ENCODE measurements around the gene SHANK3.

Gene SHANK3

DNA sequence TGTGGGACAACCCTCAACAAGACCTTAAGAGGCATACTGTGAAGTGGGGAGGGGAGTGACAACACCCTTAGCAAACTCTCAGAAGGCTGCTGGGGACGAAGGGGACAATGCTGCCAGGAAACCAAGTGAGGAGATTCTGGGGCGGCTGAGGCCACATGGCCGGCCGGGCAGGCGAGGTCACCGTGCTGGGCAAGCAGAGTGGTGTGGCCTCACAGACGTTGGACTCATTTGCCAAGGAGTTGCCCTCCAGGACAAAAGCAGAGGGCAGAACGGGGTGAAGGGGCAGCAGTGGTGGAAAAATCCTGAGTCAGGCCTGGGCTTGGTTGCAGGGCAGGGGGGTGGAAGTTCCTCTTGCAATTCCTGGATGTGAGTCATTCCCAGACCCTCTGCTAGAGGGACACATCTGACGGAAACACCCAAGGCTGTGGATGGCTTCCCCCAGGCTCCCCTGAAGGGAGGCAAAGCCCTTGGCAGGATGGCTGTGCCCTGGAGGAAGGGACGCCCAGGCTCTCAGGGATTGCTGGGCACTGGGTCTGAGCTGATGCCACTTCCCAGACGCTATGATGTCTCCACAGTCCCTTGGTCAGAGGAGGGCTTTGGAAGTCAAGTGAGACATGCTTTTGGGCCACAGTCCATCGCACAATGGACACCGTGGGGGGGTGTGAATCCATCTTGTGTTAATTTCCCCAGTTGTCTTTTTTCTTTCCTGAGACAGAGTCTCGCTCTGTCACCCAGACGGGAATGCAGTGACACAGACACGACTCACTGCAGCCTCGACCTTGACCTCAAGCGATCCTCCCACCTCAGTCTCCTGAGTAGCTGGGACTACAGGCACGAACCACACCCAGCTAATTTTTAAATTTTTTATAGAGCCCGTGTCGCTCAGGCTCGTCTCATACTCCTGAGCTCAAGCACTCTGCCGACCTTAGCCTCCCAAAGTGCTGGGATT, 16.2 kb upstream of the SHANK3 start:
- peak; percentile 32 for TF ChIP-seq FOXP2 (optimal IDR thresholded peaks at IDR 0.05; ENCODE audit: borderline replicate concordance, extremely low read depth, extremely low read length, insufficient read depth)
- no peak for TF ChIP-seq POLR2AphosphoS5 (IDR thresholded peaks at IDR 0.05; ENCODE audit: low read depth, low read length)
- TF ChIP-seq REST (IDR thresholded peaks at IDR 0.05; ENCODE audit: insufficient read depth in 1 of 2, low read depth in 2 of 2, low read length in 2 of 2) = no peak

DNA sequence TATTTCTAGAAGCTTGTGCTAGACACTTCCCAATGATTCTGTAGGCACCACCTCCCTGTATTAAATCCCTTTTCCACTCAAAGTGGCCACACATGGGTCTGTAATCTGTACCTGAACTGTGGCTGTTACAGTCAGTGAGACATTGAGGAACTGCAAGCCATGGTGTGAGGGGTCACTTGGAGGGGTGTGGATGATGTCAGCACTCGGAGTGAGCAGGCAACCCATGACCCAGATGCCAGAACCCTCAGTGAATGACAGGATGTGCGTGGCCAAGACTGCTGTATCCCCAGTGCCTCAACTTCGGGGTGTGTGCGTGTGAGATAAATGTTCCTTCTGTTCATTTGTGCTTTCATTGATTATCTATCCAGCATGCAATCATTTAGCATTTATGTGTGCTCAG, 14.7 kb upstream of the SHANK3 start:
- TF ChIP-seq SIN3A (IDR thresholded peaks at IDR 0.05; ENCODE audit: borderline replicate concordance, insufficient read depth, low read length) (no peak), POLR2AphosphoS5 (IDR thresholded peaks at IDR 0.05; ENCODE audit: low read depth, low read length) (no peak), TAF1 (IDR thresholded peaks at IDR 0.05; ENCODE audit: borderline replicate concordance, insufficient read depth, low read length) (no peak), REST (IDR thresholded peaks at IDR 0.05; ENCODE audit: insufficient read depth in 1 of 2, low read depth in 2 of 2, low read length in 2 of 2) (no peak), FOXP2 (optimal IDR thresholded peaks at IDR 0.05; ENCODE audit: borderline replicate concordance, extremely low read depth, extremely low read length, insufficient read depth) (no peak)

DNA sequence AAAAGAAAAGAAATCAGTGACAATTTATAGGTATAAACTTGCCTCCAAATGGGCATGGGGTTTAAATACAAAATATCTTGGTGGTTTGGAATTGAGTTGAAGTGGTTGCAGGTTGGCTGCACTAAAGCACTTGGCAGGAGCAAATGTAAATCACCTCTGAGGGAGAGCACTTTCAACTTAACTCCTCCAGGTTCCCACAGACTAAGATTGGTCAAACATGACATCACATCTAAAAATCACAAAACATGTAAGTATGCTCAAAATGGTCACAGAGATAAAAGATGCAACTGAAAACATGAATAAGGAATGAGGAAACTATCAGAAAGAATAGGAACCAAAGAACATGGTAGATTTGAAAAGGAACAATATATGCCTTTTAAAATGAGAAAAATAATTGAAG, 12.3 kb upstream of the SHANK3 start:
- TF ChIP-seq SIN3A (IDR thresholded peaks at IDR 0.05; ENCODE audit: borderline replicate concordance, insufficient read depth, low read length) (no peak), REST (IDR thresholded peaks at IDR 0.05; ENCODE audit: insufficient read depth in 1 of 2, low read depth in 2 of 2, low read length in 2 of 2) (no peak), FOXP2 (optimal IDR thresholded peaks at IDR 0.05; ENCODE audit: borderline replicate concordance, extremely low read depth, extremely low read length, insufficient read depth) (no peak)

GRCh38 chr22:50665212-50665611, 7.4 kb upstream of the SHANK3 start:
- TF ChIP-seq REST (IDR thresholded peaks at IDR 0.05; ENCODE audit: insufficient read depth in 1 of 2, low read depth in 2 of 2, low read length in 2 of 2) (no peak), TAF1 (IDR thresholded peaks at IDR 0.05; ENCODE audit: borderline replicate concordance, insufficient read depth, low read length) (no peak), SIN3A (IDR thresholded peaks at IDR 0.05; ENCODE audit: borderline replicate concordance, insufficient read depth, low read length) (no peak), FOXP2 (optimal IDR thresholded peaks at IDR 0.05; ENCODE audit: borderline replicate concordance, extremely low read depth, extremely low read length, insufficient read depth) (no peak), POLR2AphosphoS5 (IDR thresholded peaks at IDR 0.05; ENCODE audit: low read depth, low read length) (no peak)
